ENCODE results near the gene OPCML.

Gene OPCML

DNA sequence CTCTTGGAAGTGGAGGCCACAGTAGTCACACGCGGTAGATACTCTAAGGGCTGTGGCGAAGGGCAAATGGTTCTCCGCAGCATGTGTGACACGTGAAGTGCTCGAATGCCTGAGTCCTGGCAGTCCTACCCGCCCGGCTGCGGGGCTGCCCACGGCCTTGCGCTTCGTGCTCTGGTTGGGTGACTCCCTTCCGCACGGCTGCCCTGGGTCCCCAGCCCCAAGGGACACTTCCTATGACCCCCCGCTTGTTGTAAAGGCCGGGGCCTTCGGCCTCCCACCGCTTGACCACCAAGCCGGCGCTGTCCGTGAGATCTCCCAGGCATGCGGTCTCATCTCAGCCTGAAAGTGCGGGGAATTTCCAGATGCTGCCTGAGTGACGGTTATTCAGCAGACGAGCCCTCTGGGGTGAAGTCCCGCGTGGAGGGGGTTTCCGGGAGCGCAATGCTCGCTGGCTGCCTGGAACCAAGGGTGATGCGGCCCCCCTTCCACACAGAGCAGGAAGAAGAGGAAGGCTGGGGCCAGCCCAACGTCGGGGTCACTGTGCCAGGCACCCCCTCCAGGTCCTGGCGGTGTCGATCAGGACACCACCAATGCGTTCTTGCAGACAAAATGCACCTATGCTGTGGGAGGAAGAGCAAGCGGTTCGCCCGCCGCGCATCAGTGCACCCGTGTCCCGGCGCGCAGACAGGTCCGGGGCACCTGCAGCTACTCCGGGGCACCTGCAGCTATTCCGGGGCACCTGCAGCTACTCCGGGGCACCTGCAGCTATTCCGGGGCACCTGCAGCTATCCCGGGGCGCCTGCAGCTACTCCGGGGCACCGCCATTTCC, 171.2 kb downstream of the OPCML start:
- Histone ChIP-seq H3K4me1 (ENCODE audit: insufficient read depth, low read length) (no peaks in the 10 kb centered on the region), H3K9me3 (ENCODE audit: control insufficient read depth, insufficient read depth, low read length) (no peaks in the 10 kb centered on the region), H3K9ac (ENCODE audit: low read depth, low read length) (no peak overlapping the region), H3K36me3 (ENCODE audit: insufficient read depth, low read length) (no peaks in the 10 kb centered on the region)

DNA sequence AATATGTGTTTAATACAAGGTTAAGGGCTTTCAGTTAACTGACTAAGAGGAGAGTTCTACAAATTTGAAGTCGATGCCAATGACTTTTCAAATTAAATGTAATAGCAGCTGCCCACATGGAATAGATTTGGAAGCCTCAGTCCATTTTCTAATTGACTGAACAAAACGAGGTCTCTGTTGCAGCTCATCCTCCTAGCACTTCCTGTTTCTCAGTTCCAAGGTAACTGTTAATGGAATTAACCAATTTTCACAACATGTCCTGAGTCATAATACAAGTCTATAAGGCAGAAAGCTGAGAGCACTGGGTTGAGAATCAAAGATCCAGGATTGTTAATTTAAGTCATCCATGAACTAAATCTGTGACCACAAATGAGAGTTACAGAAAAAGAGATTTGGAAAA, 177.2 kb downstream of the OPCML start:
- no peak overlapping the region for H3K9ac ChIP-seq (ENCODE audit: low read depth, low read length)
- no peaks in the 10 kb centered on the region for H3K36me3 ChIP-seq (ENCODE audit: insufficient read depth, low read length)
- H3K9me3 ChIP-seq (ENCODE audit: control insufficient read depth, insufficient read depth, low read length), result no peaks in the 10 kb centered on the region
- no peaks in the 10 kb centered on the region for H3K4me1 ChIP-seq (ENCODE audit: insufficient read depth, low read length)

DNA sequence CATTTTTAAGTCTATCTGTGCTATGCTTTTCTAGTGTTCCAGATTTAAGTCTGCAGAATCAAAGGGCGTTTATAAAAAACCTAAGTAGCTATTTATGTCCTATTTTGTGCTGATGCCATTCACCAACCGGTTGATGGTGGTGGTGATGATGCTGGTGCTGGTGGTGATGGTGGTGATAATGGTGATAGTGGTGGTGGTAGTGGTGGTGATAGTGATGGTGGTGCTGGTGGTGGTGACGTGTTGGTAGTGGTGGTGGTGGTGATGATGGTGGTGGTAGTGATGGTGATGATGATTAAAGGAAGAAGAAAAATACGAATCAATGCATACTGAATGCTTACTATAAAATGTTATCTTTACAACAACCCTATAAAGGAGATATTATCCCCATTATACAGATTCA, 178.2 kb downstream of the OPCML start:
- Histone ChIP-seq H3K9me3 (ENCODE audit: control insufficient read depth, insufficient read depth, low read length) (no peaks in the 10 kb centered on the region), H3K36me3 (ENCODE audit: insufficient read depth, low read length) (no peaks in the 10 kb centered on the region), H3K9ac (ENCODE audit: low read depth, low read length) (no peak overlapping the region), H3K4me1 (ENCODE audit: insufficient read depth, low read length) (no peaks in the 10 kb centered on the region)

DNA sequence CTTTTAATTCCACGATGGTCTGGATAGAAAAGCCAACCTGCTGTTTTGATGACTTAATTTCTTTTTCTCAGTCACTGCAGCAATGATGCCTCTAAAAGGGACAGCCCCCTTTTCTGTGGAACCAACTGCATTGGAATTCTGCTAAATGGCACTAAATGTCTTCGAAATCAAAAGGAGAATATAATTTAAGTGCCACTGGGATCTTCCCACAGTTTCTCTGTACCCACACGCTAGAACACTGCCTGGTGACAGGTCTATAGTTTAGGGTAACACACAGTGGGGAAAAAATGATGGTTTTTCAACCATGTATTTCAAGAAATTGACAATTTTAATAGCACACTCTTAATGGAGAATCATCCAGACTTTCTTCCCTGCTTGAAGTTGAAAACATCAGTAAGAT, 182.3 kb downstream of the OPCML start:
- Histone ChIP-seq H3K36me3 (ENCODE audit: insufficient read depth, low read length) (no peaks in the 10 kb centered on the region), H3K9me3 (ENCODE audit: control insufficient read depth, insufficient read depth, low read length) (no peaks in the 10 kb centered on the region), H3K9ac (ENCODE audit: low read depth, low read length) (no peak overlapping the region), H3K4me1 (ENCODE audit: insufficient read depth, low read length) (no peaks in the 10 kb centered on the region)

- H3K4me1 ChIP-seq (ENCODE audit: insufficient read depth, low read length), result peaks cover 7% of the 10 kb centered on the region; the same call in 1 of the 2 replicates
- no peaks in the 10 kb centered on the region for H3K36me3 ChIP-seq (ENCODE audit: insufficient read depth, low read length)
- no peak overlapping the region for H3K9ac ChIP-seq (ENCODE audit: low read depth, low read length)
- no peaks in the 10 kb centered on the region for H3K9me3 ChIP-seq (ENCODE audit: control insufficient read depth, insufficient read depth, low read length)
These were observed 184.3 kb downstream of the OPCML start for GRCh38 chr11:133347988-133348387.

DNA sequence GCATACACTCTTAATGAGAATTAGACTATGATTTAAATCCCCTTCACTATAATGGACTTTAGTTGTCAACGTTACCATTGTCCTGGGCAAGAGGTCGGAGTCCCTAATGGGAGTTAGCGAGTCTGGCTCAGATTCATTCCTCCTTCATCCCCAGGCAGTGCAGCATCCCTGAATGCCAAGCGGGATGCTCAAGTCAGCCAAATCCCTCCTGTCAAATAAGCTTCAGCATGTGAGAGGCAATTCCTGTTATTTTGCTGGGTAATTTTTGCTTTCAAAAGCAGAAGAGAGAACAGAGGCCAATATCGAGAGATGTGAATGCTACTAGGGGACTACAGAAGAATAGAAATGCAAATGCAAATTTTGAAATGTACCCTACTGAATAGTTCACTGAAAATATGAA, 186.2 kb downstream of the OPCML start:
- Histone ChIP-seq H3K36me3 (ENCODE audit: insufficient read depth, low read length) (no peaks in the 10 kb centered on the region), H3K4me1 (ENCODE audit: insufficient read depth, low read length) (peaks cover 7% of the 10 kb centered on the region; the same call in 1 of the 2 replicates), H3K9me3 (ENCODE audit: control insufficient read depth, insufficient read depth, low read length) (no peaks in the 10 kb centered on the region), H3K9ac (ENCODE audit: low read depth, low read length) (no peak overlapping the region)

GRCh38 chr11:133343951-133344350, 188.3 kb downstream of the OPCML start:
- Histone ChIP-seq H3K9me3 (ENCODE audit: control insufficient read depth, insufficient read depth, low read length) (no peaks in the 10 kb centered on the region), H3K9ac (ENCODE audit: low read depth, low read length) (no peak overlapping the region), H3K4me1 (ENCODE audit: insufficient read depth, low read length) (peaks cover 7% of the 10 kb centered on the region; the same call in 1 of the 2 replicates), H3K36me3 (ENCODE audit: insufficient read depth, low read length) (no peaks in the 10 kb centered on the region)

DNA sequence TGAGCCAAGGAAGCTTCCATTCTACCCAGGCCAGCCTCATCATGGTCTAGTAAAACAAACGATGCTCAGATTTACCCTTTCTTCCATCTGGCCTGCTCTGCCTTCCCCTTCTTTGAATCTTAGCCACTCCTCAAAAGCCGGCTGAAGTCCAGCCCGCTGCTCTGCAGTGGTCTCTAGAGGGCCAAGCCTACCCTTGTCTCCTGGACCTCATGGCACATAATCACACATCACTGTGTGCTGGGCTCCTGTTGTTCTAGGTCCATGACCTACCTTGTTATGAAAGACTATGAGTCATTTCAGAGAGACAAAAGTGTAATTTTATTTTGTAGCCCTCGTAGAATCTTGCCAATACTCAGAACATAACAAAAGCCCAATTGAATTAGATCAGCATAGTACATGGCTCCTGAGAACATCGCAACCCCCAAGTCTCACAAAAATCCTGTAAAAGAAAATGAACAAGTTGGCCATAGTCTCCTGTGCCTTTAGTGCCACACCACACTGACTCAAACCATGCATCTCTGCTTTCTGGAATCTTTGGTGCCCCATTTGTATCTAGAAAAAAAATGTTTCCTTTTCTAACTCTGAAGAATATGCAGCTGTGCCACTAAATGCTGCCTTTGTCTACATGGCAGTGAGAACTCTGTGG, 192.7 kb downstream of the OPCML start:
- H3K36me3 ChIP-seq (ENCODE audit: insufficient read depth, low read length), result no peaks in the 10 kb centered on the region
- H3K9ac ChIP-seq (ENCODE audit: low read depth, low read length), result no peak overlapping the region
- no peaks in the 10 kb centered on the region for H3K9me3 ChIP-seq (ENCODE audit: control insufficient read depth, insufficient read depth, low read length)
- peaks cover 20% of the 10 kb centered on the region for H3K4me1 ChIP-seq (ENCODE audit: insufficient read depth, low read length)

GRCh38 chr11:133338588-133338987, 193.7 kb downstream of the OPCML start:
- Histone ChIP-seq H3K9me3 (ENCODE audit: control insufficient read depth, insufficient read depth, low read length) (peaks cover 3% of the 10 kb centered on the region; the same call in 1 of the 2 replicates), H3K36me3 (ENCODE audit: insufficient read depth, low read length) (no peaks in the 10 kb centered on the region), H3K4me1 (ENCODE audit: insufficient read depth, low read length) (peaks cover 14% of the 10 kb centered on the region), H3K9ac (ENCODE audit: low read depth, low read length) (no peak overlapping the region)

DNA sequence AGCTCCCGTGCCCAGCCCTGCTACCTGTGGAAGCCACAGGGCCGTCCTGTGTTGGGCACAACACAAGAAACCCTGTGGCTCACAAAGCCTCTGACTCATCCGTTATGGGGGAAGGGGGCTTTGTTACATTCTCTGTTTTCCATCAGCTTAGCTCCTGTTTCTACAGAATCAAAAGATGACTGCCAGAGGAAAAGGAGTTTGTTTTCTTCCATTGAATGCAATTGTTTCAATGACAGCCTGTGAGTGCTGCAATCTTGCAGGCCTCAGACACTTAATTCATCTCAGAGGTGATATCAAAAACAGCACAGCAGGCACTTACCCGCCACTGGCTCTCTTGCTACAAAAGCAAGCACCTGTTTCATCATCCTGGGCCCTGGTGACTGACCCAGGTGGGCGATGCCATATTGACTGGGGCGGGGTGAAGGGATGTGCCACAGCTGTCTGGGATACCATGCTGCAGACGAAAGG, 194.3 kb downstream of the OPCML start:
- peaks cover 14% of the 10 kb centered on the region for H3K4me1 ChIP-seq (ENCODE audit: insufficient read depth, low read length)
- H3K36me3 ChIP-seq (ENCODE audit: insufficient read depth, low read length), result no peaks in the 10 kb centered on the region
- no peak overlapping the region for H3K9ac ChIP-seq (ENCODE audit: low read depth, low read length)
- peaks cover 3% of the 10 kb centered on the region; the same call in 1 of the 2 replicates for H3K9me3 ChIP-seq (ENCODE audit: control insufficient read depth, insufficient read depth, low read length)

GRCh38 chr11:133337193-133337592, 195.1 kb downstream of the OPCML start:
- Histone ChIP-seq H3K4me1 (ENCODE audit: insufficient read depth, low read length) (peaks cover 14% of the 10 kb centered on the region), H3K9me3 (ENCODE audit: control insufficient read depth, insufficient read depth, low read length) (peaks cover 3% of the 10 kb centered on the region; the same call in 1 of the 2 replicates), H3K9ac (ENCODE audit: low read depth, low read length) (no peak overlapping the region), H3K36me3 (ENCODE audit: insufficient read depth, low read length) (no peaks in the 10 kb centered on the region)

GRCh38 chr11:133331031-133331430, 201.3 kb downstream of the OPCML start:
- H3K4me1 ChIP-seq (ENCODE audit: insufficient read depth, low read length), result no peaks in the 10 kb centered on the region
- H3K9ac ChIP-seq (ENCODE audit: low read depth, low read length), result no peak overlapping the region
- peaks cover 3% of the 10 kb centered on the region; the same call in 1 of the 2 replicates for H3K9me3 ChIP-seq (ENCODE audit: control insufficient read depth, insufficient read depth, low read length)
- no peaks in the 10 kb centered on the region for H3K36me3 ChIP-seq (ENCODE audit: insufficient read depth, low read length)

GRCh38 chr11:133326849-133327248, 205.5 kb downstream of the OPCML start:
- no peaks in the 10 kb centered on the region for H3K36me3 ChIP-seq (ENCODE audit: insufficient read depth, low read length)
- H3K9ac ChIP-seq (ENCODE audit: low read depth, low read length), result no peak overlapping the region
- H3K9me3 ChIP-seq (ENCODE audit: control insufficient read depth, insufficient read depth, low read length), result no peaks in the 10 kb centered on the region
- H3K4me1 ChIP-seq (ENCODE audit: insufficient read depth, low read length), result 0 out of 2 replicates have a peak, but pooled peaks cover 4% of the 10 kb centered on the region

DNA sequence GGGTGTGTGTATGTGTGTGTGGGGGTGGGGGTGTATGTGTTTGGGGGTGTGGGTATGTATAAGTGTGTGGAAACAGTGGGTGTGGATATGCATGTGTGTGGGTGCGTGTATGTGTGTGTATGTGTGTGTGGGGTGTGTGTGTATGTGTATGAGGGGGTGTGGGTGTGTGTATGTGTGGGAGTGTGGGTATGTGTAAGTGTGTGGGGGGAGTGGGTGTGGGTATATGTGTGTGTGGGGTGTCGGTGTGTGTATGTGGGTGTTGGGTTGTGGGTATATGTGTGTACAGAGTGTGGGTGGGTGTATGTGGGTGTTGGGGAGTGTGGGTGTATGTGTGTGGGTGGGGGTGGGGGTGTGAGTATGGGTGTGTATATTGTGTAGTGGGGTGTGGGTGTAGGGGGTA, 206.0 kb downstream of the OPCML start:
- 0 out of 2 replicates have a peak, but pooled peaks cover 4% of the 10 kb centered on the region for H3K4me1 ChIP-seq (ENCODE audit: insufficient read depth, low read length)
- H3K36me3 ChIP-seq (ENCODE audit: insufficient read depth, low read length), result no peaks in the 10 kb centered on the region
- no peak overlapping the region for H3K9ac ChIP-seq (ENCODE audit: low read depth, low read length)
- H3K9me3 ChIP-seq (ENCODE audit: control insufficient read depth, insufficient read depth, low read length), result no peaks in the 10 kb centered on the region

DNA sequence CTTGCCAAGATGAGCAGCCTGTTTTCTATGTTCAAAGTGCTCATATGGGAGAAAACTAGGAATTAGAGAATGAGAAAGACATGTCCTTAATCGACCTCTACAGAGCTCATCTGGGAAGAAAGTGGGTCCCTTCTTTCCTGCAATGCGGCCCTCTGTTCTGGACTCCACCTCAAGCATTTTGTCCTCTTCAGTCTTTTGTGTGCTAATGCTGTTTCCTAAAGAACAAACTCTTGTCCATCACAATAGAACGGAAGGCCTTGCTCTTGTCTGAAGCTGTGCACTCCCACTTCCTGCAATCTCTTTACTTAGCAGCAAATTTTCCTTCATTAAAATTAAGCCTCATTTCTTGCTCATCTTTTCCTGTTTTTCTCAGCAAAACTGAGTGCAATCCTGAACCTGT, 206.6 kb downstream of the OPCML start:
- Histone ChIP-seq H3K4me1 (ENCODE audit: insufficient read depth, low read length) (0 out of 2 replicates have a peak, but pooled peaks cover 4% of the 10 kb centered on the region), H3K9ac (ENCODE audit: low read depth, low read length) (no peak overlapping the region)

More for the DNA sequence above, 206.6 kb downstream of the OPCML start:
- H3K9me3 ChIP-seq (ENCODE audit: control insufficient read depth, insufficient read depth, low read length), result no peaks in the 10 kb centered on the region
- no peaks in the 10 kb centered on the region for H3K36me3 ChIP-seq (ENCODE audit: insufficient read depth, low read length)
